Body of pancreas (tissue), 4 donors: ENCODE measurements around the gene EPHB1. TPM values are rescaled to one million over a fixed set of nuclear protein-coding genes. Genes with fewer than 3 reads are reported as not detected.

Experiments used
- ATAC-seq: fragments of 150-250 bp; one replicate; pipeline ENCODE4 v1.9.1; 2016
- DNase-seq, 4 donors: peaks; one replicate each; pipeline ENCODE4 v3.0.0-alpha.2; 2019
- H3K27ac ChIP-seq, 4 donors: fragments of 200-600 bp; sonication (generic); 1 replicate in 3 of 4; 2 replicates in 1 of 4; pipeline versions ENCODE4 v1.5.1 to v1.6.1; 2016 to 2019; ENCODE audit warnings: mild to moderate bottlenecking in 1 of 4, mixed read lengths in 1 of 4, moderate library complexity in 1 of 4
- H3K27me3 ChIP-seq, 2 donors: fragments of 200-600 bp; sonication (generic); one replicate each; pipeline ENCODE4 v1.6.0; 2016; ENCODE audit warnings: mild to moderate bottlenecking in 1 of 2
- H3K36me3 ChIP-seq, 2 donors: fragments of 200-600 bp; sonication (generic); replicated peaks in 1 of 2; 2 replicates each; pipeline ENCODE4 v1.5.1; 2016; ENCODE audit warnings: low read depth in 2 of 2; ENCODE audit not compliant: insufficient read depth in 1 of 2
- H3K4me1 ChIP-seq: fragments of 200-600 bp; sonication (generic); one replicate; pipeline ENCODE4 v1.6.0; 2016
- H3K4me3 ChIP-seq, 2 donors: fragments of 200-600 bp; sonication (generic); 1 replicate in 1 of 2; 2 replicates in 1 of 2; pipeline ENCODE4 v1.5.1; 2016 to 2019
- H3K9me3 ChIP-seq, 3 donors: fragments of 200-600 bp; sonication (generic); 1 replicate in 2 of 3; 2 replicates in 1 of 3; pipeline ENCODE4 v1.5.1; 2016
- POLR2A ChIP-seq, 3 donors: fragments of 450-650 bp; IDR thresholded peaks; one replicate each; pipeline ENCODE4 v1.6.1; 2016; ENCODE audit warnings: antibody characterized with exemption in 3 of 3, mild to moderate bottlenecking in 2 of 3
- WGBS, 2 donors: methylation state at CpG; one replicate each; pipeline ENCODE4 v1.1.5; 2017; 5-methylcytosine and 5-hydroxymethylcytosine counted together
- intact Hi-C: fragments of 100-400 bp; cut with DNase I; formaldehyde crosslinking; loops from one replicate; pipeline ENCODE4 v1.15.1; 2023
- total RNA-seq, 2 donors: library from RNA; depleted of rRNA; stranded (reverse); fragments of >200 nt; gene quantifications; one replicate each; pipeline ENCODE4 v1.1.0, GENCODE V29; 2016
- TF ChIP-seq, protein P1 (sequence below), 7 experiments: fragments of 450-650 bp in 4 of 7; fragments of 200-600 bp in 3 of 7; sonication (generic) in 3 of 7; IDR thresholded peaks; one replicate each; pipeline ENCODE4 v1.5.1; 2016 to 2019; ENCODE audit warnings: antibody characterized with exemption in 7 of 7

Gene EPHB1
- total RNA-seq, 2 donors from 2014 or later, result 1.3 TPM; not detected in 1

DNA sequence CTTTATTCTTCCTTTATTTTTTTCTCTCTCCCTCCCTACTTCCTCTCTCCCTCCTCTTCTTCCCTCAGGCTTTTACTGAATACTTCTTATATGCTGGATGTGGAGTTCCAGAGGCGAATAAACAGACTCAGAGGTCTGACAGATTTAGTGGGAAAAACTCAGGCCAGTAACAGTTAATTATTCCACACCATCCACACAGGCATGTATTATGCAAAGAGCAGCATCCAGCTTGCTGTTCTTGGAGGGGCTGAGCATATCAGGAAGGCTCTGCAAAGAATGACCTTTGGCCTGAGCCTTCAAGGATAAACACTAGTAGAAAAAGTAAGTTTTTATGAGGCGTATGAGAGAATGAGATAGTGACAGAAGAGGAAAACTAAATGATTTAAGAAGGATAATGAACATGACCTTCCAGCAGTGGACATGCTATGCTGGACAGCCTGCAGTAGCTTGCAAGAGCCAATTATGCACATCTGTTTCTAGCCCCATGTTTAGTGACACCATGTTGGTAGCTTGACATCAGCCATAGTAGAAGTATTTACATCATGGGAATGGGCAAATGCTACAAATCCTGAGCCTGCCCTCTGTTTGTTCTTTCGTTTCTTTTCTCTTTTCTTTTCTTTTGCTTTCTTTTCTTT, 387.4 kb downstream of the EPHB1 start:
- no peaks in the 10 kb centered on the region for H3K27me3 ChIP-seq
- TF ChIP-seq POLR2A (IDR thresholded peaks at IDR 0.05), result no peak
- TF ChIP-seq, protein P1, sequence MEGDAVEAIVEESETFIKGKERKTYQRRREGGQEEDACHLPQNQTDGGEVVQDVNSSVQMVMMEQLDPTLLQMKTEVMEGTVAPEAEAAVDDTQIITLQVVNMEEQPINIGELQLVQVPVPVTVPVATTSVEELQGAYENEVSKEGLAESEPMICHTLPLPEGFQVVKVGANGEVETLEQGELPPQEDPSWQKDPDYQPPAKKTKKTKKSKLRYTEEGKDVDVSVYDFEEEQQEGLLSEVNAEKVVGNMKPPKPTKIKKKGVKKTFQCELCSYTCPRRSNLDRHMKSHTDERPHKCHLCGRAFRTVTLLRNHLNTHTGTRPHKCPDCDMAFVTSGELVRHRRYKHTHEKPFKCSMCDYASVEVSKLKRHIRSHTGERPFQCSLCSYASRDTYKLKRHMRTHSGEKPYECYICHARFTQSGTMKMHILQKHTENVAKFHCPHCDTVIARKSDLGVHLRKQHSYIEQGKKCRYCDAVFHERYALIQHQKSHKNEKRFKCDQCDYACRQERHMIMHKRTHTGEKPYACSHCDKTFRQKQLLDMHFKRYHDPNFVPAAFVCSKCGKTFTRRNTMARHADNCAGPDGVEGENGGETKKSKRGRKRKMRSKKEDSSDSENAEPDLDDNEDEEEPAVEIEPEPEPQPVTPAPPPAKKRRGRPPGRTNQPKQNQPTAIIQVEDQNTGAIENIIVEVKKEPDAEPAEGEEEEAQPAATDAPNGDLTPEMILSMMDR (IDR thresholded peaks at IDR 0.05), result no peak
- no peaks in the 10 kb centered on the region for H3K4me1 ChIP-seq
- WGBS, 2 donors, result 46 to 58% methylated on average over 3 of the region's 3 CpGs
- H3K9me3 ChIP-seq, result no peaks in the 10 kb centered on the region
- H3K4me3 ChIP-seq, result no peak overlapping the region
- DNase-seq, result no peak
- no peak overlapping the region for H3K27ac ChIP-seq
- intact Hi-C loops, result no loop called here
- no peak for ATAC-seq
- H3K36me3 ChIP-seq, result no peaks in the 10 kb centered on the region

- 42 to 72% methylated on average over 2 of the region's 2 CpGs for WGBS, 2 donors
- no peak for TF ChIP-seq POLR2A (IDR thresholded peaks at IDR 0.05)
- TF ChIP-seq, protein P1 (IDR thresholded peaks at IDR 0.05), result no peak
- ATAC-seq (no peak), DNase-seq (no peak)
- Histone ChIP-seq H3K4me1 (no peaks in the 10 kb centered on the region), H3K4me3 (no peak overlapping the region), H3K27me3 (no peaks in the 10 kb centered on the region), H3K36me3 (no peaks in the 10 kb centered on the region), H3K27ac (no peak overlapping the region), H3K9me3 (no peaks in the 10 kb centered on the region)
- intact Hi-C loops, result no loop called here
Observed at GRCh38 chr3:135190658-135191057, 395.6 kb downstream of the EPHB1 start.

GRCh38 chr3:135191708-135192107, 396.6 kb downstream of the EPHB1 start:
- intact Hi-C loops, result no loop called here
- DNase-seq, result no peak
- WGBS, 2 donors, result 45 to 53% methylated on average over 3 to 4 of the region's 4 CpGs

DNA sequence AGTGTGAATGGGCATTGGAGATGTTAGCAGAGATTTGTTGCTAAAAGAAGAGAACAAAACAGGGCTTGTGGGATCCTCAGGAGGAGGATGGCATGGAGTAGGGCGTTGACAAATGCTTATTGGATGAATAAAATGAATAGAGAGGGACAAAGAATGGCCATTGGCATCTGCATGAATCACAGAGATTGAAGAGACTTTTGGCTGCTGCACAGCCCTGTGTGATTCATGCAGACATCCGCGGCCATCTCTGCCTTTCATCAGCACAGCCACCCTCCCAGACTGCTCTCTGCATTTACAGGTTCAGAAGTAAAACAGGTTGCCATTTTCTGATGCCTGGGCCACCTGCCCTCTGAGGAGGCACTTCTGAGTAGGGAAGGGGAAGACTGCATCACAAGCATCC, 397.9 kb downstream of the EPHB1 start:
- DNase-seq (no peak), ATAC-seq (no peak)
- H3K4me1 ChIP-seq, result no peaks in the 10 kb centered on the region
- no peaks in the 10 kb centered on the region for H3K27me3 ChIP-seq
- no peaks in the 10 kb centered on the region for H3K36me3 ChIP-seq
- WGBS, 2 donors, result 50 to 73% methylated on average over 3 of the region's 3 CpGs
- no peak overlapping the region for H3K27ac ChIP-seq
- H3K4me3 ChIP-seq, result no peak overlapping the region
- no peak for TF ChIP-seq POLR2A (IDR thresholded peaks at IDR 0.05)
- TF ChIP-seq, protein P1 (IDR thresholded peaks at IDR 0.05), result no peak
- intact Hi-C loops, result no loop called here
- H3K9me3 ChIP-seq, result no peaks in the 10 kb centered on the region

More at GRCh38 chr3:135191708-135192107, 396.6 kb downstream of the EPHB1 start:
- H3K4me1 ChIP-seq, result no peaks in the 10 kb centered on the region
- H3K27me3 ChIP-seq, result no peaks in the 10 kb centered on the region
- H3K36me3 ChIP-seq, result no peaks in the 10 kb centered on the region
- H3K4me3 ChIP-seq, result no peak overlapping the region
- H3K9me3 ChIP-seq, result no peaks in the 10 kb centered on the region
- no peak overlapping the region for H3K27ac ChIP-seq
- TF ChIP-seq, protein P1 (IDR thresholded peaks at IDR 0.05), result no peak
- ATAC-seq, result no peak

DNA sequence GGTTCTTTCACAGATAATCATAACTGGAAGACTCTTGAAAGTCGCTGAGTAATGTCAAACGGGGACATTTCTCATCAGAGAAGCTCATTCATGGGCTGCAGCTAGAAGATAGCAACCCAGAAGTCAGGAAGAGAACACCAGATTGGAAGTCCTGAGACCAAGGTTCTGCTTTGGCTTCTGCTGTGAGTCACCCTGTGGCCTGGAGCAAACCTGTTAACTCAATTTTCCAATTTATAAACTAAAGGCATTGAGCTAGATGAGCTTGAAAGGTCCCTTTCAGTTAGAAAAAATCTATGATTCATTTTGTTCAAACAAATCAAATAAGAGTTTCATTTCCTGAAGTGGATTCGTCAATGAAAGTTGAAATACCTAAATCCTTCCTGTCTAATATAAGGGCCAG, 402.2 kb downstream of the EPHB1 start:
- no peak for ATAC-seq
- Histone ChIP-seq H3K4me1 (no peaks in the 10 kb centered on the region), H3K9me3 (no peaks in the 10 kb centered on the region), H3K27ac (no peak overlapping the region), H3K4me3 (no peak overlapping the region), H3K27me3 (no peaks in the 10 kb centered on the region), H3K36me3 (no peaks in the 10 kb centered on the region)
- intact Hi-C loops, result no loop called here
- 54% methylated on average over 3 of the region's 3 CpGs for WGBS, 2 donors
- DNase-seq, result no peak
- TF ChIP-seq POLR2A (IDR thresholded peaks at IDR 0.05), result no peak
- TF ChIP-seq, protein P1 (IDR thresholded peaks at IDR 0.05), result no peak
